ENCODE measurements around the gene UCHL5.
"Not testable (repeated sequence)": the region's sequence is repeated elsewhere in the genome, so short reads cannot be mapped to it uniquely, and the experiment has no call there.

The UCHL5 gene

GRCh38 chr1:193065954-193066353 is 6.8 kb upstream of the UCHL5 start:
- DNase-seq, result no peak

- DNase-seq, result no peak
These were observed 3.7 kb upstream of the UCHL5 start for GRCh38 chr1:193062698-193063463.

GRCh38 chr1:193060938-193061337 is 1.8 kb upstream of the UCHL5 start:
- no peak for DNase-seq

DNA sequence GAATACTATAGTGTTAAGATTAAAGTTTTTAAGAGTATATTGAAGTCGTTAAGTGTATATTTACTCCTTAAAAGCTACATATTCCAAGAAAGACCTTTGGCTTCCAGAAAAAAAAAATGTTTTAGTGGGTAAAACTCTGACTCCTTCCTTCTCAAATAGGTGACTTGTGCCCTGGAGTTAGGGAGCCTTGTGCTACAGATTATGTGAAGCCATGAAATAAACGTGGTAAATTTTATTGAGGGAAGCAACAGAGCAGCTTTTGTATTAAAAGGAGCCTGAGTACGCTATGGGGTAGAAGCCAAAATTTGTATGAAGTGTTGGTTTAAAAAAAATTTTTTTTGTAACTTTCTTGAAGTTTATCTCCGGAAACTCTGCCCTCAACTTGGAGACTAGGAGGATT is 1.2 kb upstream of the UCHL5 start:
- DNase-seq, result no peak

DNA sequence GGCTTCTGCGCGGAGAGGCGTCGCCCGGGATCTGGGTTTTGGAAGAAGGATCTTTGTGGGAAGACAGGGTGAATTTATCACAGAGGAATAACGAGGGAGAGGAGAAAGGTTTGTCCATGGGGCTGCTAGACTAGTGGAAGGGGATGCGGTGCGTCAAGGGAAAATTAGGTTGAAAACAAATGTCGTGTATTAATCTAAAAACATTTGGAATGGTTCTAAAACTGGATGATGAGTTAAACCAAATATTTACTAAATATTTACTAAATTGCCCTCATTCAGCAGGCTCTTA is 899 bp upstream of the UCHL5 start:
- DNase-seq, result no peak

- peak in 15 of 56 donors; percentile 5 to 55 (median 30) for DNase-seq
These were observed 455 bp downstream of the UCHL5 start for GRCh38 chr1:193058529-193059281.

- DNase-seq, result no peak
These were observed 4.9 kb downstream of the UCHL5 start for GRCh38 chr1:193054169-193054675.

- not testable (repeated sequence) for DNase-seq
These were observed 10.2 kb downstream of the UCHL5 start for GRCh38 chr1:193048913-193049312.

- no peak for DNase-seq
These were observed 16.1 kb downstream of the UCHL5 start for GRCh38 chr1:193042766-193043691.

GRCh38 chr1:193040011-193040410 is 19.1 kb downstream of the UCHL5 start:
- DNase-seq, result no peak

DNA sequence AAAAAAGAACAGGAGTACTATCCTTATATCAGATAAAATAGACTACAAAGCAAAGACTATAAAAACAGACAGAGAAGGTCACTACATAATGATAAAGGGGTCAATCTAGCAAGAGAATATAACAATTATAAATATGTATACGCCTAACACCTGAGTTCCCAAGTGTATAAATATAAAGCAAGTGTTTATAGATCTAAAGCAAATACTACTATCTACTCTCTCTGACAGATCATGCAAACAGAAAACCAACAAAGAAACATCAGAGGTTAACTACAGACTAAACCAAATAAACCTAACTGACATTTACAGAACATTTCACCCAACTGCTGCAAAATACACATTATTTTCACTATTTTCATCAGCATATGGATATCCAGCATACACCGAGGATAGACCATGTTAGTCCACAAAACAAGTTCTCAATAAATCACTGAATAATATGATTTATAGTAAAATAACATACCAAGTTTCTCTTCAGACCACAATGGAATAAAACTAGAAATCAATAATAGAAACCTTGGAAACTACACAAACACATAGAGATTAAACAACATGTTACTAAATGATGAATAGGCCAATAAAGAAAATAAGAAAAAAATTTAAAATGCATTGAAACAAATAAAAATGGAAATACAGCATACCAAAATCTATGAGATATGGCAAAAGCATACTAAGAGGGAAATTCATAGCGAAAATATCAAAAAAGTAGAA is 22.7 kb downstream of the UCHL5 start:
- DNase-seq, result no peak

- DNase-seq, result no peak
These were observed 25.6 kb downstream of the UCHL5 start for GRCh38 chr1:193033610-193034009.

- DNase-seq, result not testable (repeated sequence)
These were observed 26.3 kb downstream of the UCHL5 start for GRCh38 chr1:193032643-193033427.

DNA sequence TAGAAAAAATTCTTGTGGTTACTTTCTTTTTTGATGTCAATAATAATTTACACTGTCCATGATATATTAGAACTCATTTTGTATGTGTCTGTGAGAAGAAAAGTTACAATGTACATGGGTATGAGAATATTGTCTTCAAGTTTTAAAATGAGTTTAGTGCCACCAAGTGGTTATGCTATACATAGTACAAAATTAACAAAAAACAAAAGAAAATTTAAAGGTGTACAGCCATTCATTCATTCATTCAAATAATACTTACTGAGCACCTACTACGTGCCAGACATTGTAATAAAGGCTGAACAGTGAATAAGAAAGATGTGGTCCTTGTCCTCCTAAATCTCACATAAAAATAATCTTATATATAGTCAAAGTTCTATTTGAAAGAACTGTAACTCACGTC is 27.7 kb downstream of the UCHL5 start:
- DNase-seq, result no peak

DNA sequence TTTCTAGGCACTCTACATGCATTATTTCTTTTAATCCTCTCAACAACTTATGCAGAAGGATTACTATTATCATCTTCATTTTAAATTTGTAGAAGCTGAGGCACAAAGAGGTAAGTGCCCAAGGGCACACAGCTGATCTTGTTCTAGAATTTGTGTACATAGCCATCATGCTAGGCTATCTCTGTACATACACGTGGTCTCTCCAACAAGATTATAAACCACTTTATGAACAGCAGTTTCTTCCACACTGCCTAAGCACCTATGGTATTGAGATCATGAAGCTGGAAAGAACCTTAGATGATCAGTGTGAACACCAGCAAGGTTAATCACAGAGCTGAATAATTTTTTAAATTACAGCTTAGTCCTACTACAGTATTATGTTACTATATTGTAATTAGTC is 28.9 kb downstream of the UCHL5 start:
- no peak for DNase-seq

GRCh38 chr1:193025218-193025617 is 33.9 kb downstream of the UCHL5 start:
- no peak for DNase-seq

DNA sequence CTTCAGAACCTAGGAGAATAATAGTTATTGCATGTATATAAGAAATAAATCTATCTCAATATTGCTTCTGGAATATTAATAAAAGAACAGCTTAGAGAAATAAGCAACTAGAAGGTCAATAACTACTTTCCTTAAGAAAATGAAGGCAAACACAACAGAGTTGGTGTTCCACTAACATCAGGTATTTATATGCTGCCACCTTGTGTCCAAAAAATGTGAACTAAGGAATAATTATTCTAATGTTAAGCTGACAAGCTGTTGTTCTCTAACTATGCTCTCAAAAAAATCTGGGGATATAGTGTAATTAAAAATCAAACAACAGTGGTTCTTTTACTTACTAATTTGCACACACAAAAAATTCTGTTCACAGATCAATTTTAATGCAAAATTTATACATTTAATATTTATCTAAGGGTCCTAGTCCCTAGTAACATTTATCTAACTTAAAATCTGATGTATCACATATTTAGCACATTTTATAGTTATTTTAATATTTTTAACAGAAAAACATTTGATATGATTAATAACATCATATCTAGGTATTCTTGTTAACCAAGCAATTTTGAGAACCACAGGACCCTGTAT is 39.6 kb downstream of the UCHL5 start:
- DNase-seq, result peak in 1 of 56 donors; percentile 3

GRCh38 chr1:193016788-193017187 is 42.4 kb downstream of the UCHL5 start:
- no peak for DNase-seq

DNA sequence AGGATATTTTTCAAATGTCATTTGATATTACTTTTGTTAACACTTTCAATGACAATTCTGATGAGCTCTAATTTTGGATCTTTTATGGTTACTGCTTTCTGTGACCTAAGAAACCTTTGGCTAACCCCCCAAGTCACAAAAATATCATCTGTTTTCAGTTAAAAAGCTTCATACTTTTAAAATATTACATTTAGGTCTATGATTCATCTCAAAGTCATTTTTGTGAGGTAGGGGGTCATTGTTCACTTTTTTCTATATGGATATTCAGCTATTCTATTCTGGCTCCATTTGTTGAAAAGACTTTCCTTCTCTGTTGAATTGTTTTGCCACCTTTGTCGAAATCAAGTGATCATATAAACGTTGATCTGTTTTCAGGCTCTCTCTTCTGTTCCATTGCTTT is 44.8 kb downstream of the UCHL5 start:
- no peak for DNase-seq

GRCh38 chr1:193013707-193014106 is 45.5 kb downstream of the UCHL5 start:
- no peak for DNase-seq
